ENCODE results near the gene GPER1.

GRCh38 chr7:1100386-1100785 is 12.5 kb downstream of the GPER1 start:
- no peak for TF ChIP-seq POLR2A (IDR thresholded peaks at IDR 0.05)
- no peak for TF ChIP-seq CTCF (IDR thresholded peaks at IDR 0.05)
- no peak for TF ChIP-seq POLR2AphosphoS5 (IDR thresholded peaks at IDR 0.05)

Measured in sigmoid colon (tissue), 4 donors.